GM23338 (cell line): ENCODE data around the gene FHIT. TPM values are rescaled to one million over a fixed set of nuclear protein-coding genes. Genes with fewer than 3 reads are reported as not detected.

ENCODE experiments used
- ATAC-seq: fragments of 200-7000 bp; cut with Tn5 transposase; 3 replicates; pipeline ENCODE4 v1.9.1; 2020
- DNase-seq: peaks from one replicate; pipeline ENCODE4 v3.0.0-alpha.2; 2015; ENCODE audit warnings: low spot score
- H2AFZ ChIP-seq: fragments of 200-600 bp; sonication (generic); 2 replicates; pipeline ENCODE4 v1.8.0; 2016; ENCODE audit warnings: antibody characterized with exemption, mild to moderate bottlenecking, moderate library complexity
- H3F3A ChIP-seq: fragments of 200-600 bp; sonication (generic); replicated peaks from 2 replicates; pipeline ENCODE4 v1.8.0; 2017; ENCODE audit warnings: antibody characterized with exemption, mixed run types, low read depth
- H3K27ac ChIP-seq: fragments of 200-600 bp; sonication (generic); 2 replicates; pipeline ENCODE4 v1.6.1; 2016; ENCODE audit warnings: low read depth
- H3K27me3 ChIP-seq: fragments of 200-600 bp; sonication (generic); 2 replicates; pipeline ENCODE4 v1.8.0; 2016; ENCODE audit warnings: mild to moderate bottlenecking, mixed run types, moderate library complexity; ENCODE audit not compliant: insufficient read depth
- H3K36me3 ChIP-seq: fragments of 200-600 bp; sonication (generic); 2 replicates; pipeline ENCODE4 v1.8.0; 2016; ENCODE audit warnings: mild to moderate bottlenecking; ENCODE audit not compliant: insufficient read depth
- H3K4me1 ChIP-seq: fragments of 200-600 bp; sonication (generic); 2 replicates; pipeline ENCODE4 v1.8.0; 2016; ENCODE audit warnings: mild to moderate bottlenecking, moderate library complexity; ENCODE audit not compliant: insufficient read depth
- H3K4me2 ChIP-seq: fragments of 200-600 bp; sonication (generic); 2 replicates; pipeline ENCODE4 v1.7.1; 2017; ENCODE audit warnings: mixed run types
- H3K4me3 ChIP-seq: fragments of 200-600 bp; sonication (generic); 2 replicates; pipeline ENCODE4 v1.6.1; 2016; ENCODE audit warnings: mixed run types
- H3K79me2 ChIP-seq: fragments of 200-600 bp; sonication (generic); replicated peaks from 2 replicates; pipeline ENCODE4 v1.8.0; 2017; ENCODE audit warnings: mild to moderate bottlenecking; ENCODE audit not compliant: insufficient read depth
- H3K9me2 ChIP-seq: fragments of 200-600 bp; sonication (generic); 2 replicates; pipeline ENCODE4 v1.8.0; 2017; ENCODE audit not compliant: insufficient read depth
- H4K20me1 ChIP-seq: fragments of 200-600 bp; sonication (generic); replicated peaks from 2 replicates; pipeline ENCODE4 v1.8.0; 2017; ENCODE audit warnings: mild to moderate bottlenecking; ENCODE audit not compliant: insufficient read depth
- H3K27ac Mint-ChIP-seq: 2 replicates; pipeline ENCODE4 v1.8.0; 2020; ENCODE audit warnings: inconsistent platforms, mild to moderate bottlenecking, moderate library complexity, mixed read lengths
- H3K27me3 Mint-ChIP-seq: 3 replicates; pipeline ENCODE4 v1.8.0; 2022; ENCODE audit warnings: low read depth, mild to moderate bottlenecking, moderate library complexity, mixed read lengths, inconsistent platforms; ENCODE audit not compliant: insufficient read depth, poor library complexity
- H3K36me3 Mint-ChIP-seq: 3 replicates; pipeline ENCODE4 v1.8.0; 2021; ENCODE audit warnings: low read depth, mild to moderate bottlenecking, inconsistent platforms, moderate library complexity, mixed read lengths
- H3K4me1 Mint-ChIP-seq: 3 replicates; pipeline ENCODE4 v1.8.0; 2020; ENCODE audit warnings: mild to moderate bottlenecking, inconsistent platforms, mixed read lengths
- H3K4me3 Mint-ChIP-seq: 3 replicates; pipeline ENCODE4 v1.8.0; 2021; ENCODE audit warnings: moderate library complexity, mild to moderate bottlenecking, inconsistent platforms, mixed read lengths
- H3K9me3 Mint-ChIP-seq: 3 replicates; pipeline ENCODE4 v1.8.0; 2020; ENCODE audit warnings: moderate library complexity, mild to moderate bottlenecking, inconsistent platforms, mixed read lengths
- CREB1 ChIP-seq: fragments of 250-450 bp; sonication (Bioruptor Pico); IDR thresholded peaks from 2 replicates; pipeline ENCODE4 v1.5.0; 2020; ENCODE audit warnings: low read depth, mild to moderate bottlenecking, moderate library complexity
- CTCF ChIP-seq, 2 experiments: fragments of 200-600 bp in 1 of 2; sonication (generic) in 1 of 2; conservative IDR thresholded peaks; 2 replicates each; pipeline versions ENCODE4 v1.5.1 to v1.6.1; 2016 to 2017; ENCODE audit warnings: antibody characterized with exemption in 2 of 2, low read depth in 2 of 2, mild to moderate bottlenecking in 2 of 2, moderate library complexity in 1 of 2
- ETS1 ChIP-seq: IDR thresholded peaks from 2 replicates; pipeline ENCODE4 v1.6.1; 2016; ENCODE audit warnings: antibody characterized with exemption
- EZH2 ChIP-seq: fragments of 200-600 bp; sonication (generic); IDR thresholded peaks from one replicate; pipeline ENCODE4 v1.8.0; 2017; ENCODE audit warnings: antibody characterized with exemption, mild to moderate bottlenecking, low read depth; ENCODE audit not compliant: unreplicated experiment
- EZH2phosphoT487 ChIP-seq: fragments of 200-600 bp; sonication (generic); IDR thresholded peaks from one replicate; pipeline ENCODE4 v1.8.1; 2018; ENCODE audit warnings: antibody characterized with exemption; ENCODE audit not compliant: unreplicated experiment
- JUNB ChIP-seq: IDR thresholded peaks from one replicate; pipeline ENCODE4 v1.6.1; 2016; ENCODE audit warnings: antibody characterized with exemption; ENCODE audit not compliant: unreplicated experiment
- NANOG ChIP-seq: IDR thresholded peaks from 2 replicates; pipeline ENCODE4 v1.6.1; 2016; ENCODE audit warnings: antibody characterized with exemption, borderline replicate concordance
- POLR2AphosphoS5 ChIP-seq: IDR thresholded peaks from 2 replicates; pipeline ENCODE4 v1.6.1; 2016; ENCODE audit warnings: antibody characterized with exemption, low read depth
- REST ChIP-seq: IDR thresholded peaks from one replicate; pipeline ENCODE4 v1.6.1; 2018; ENCODE audit warnings: antibody characterized with exemption; ENCODE audit not compliant: unreplicated experiment
- STAT1 ChIP-seq: IDR thresholded peaks from one replicate; pipeline ENCODE4 v1.6.1; 2016; ENCODE audit warnings: antibody characterized with exemption; ENCODE audit not compliant: unreplicated experiment
- ZNF114 ChIP-seq: fragments of 250-450 bp; sonication (Bioruptor Pico); IDR thresholded peaks from 2 replicates; pipeline ENCODE4 v1.5.0; 2020; ENCODE audit warnings: mild to moderate bottlenecking, moderate library complexity
- ZNF331 ChIP-seq: fragments of 250-450 bp; sonication (Bioruptor Pico); IDR thresholded peaks from 2 replicates; pipeline ENCODE4 v1.5.0; 2020; ENCODE audit warnings: low read depth, mild to moderate bottlenecking, moderate library complexity
- ZNF462 ChIP-seq: fragments of 250-450 bp; sonication (Bioruptor Pico); IDR thresholded peaks from 2 replicates; pipeline ENCODE4 v1.5.0; 2020; ENCODE audit warnings: mild to moderate bottlenecking, moderate library complexity
- polyA plus RNA-seq: library from polyadenylated mRNA; unstranded; fragments of >200 nt; fragmentation: Nextera tagmentation; extraction: Ambion mirVana; gene quantifications from 2 replicates; pipeline ENCODE4 v1.2.1, GENCODE V29; 2016
- total RNA-seq: library from RNA; depleted of rRNA; stranded (reverse); fragments of >200 nt; shearing (Covaris generic); gene quantifications from 2 replicates; pipeline ENCODE4 v1.2.3, GENCODE V29; 2014

FHIT gene
- total and polyA plus RNA-seq, 2 experiments from 2014 or later: 3.0 to 8.3 TPM

GRCh38 chr3:60760145-60760544 is 491.1 kb downstream of the FHIT start:
- Histone ChIP-seq H3F3A (no peaks in the 10 kb centered on the region), H3K9me2 (peaks cover 14% of the 10 kb centered on the region), H4K20me1 (no peaks in the 10 kb centered on the region), H3K79me2 (no peaks in the 10 kb centered on the region), H3K4me2 (no peak overlapping the region), H3K36me3 (no peaks in the 10 kb centered on the region), H3K27me3 (no peaks in the 10 kb centered on the region), H3K4me1 (peaks cover 13% of the 10 kb centered on the region), H3K27ac (no peak overlapping the region), H3K4me3 (no peak overlapping the region), H2AFZ (no peak overlapping the region)
- Mint-ChIP-seq H3K4me1 (peaks cover 26% of the 10 kb centered on the region), H3K36me3 (peaks cover 23% of the 10 kb centered on the region), H3K9me3 (peaks cover 7% of the 10 kb centered on the region; the same call in 1 of the 3 replicates), H3K4me3 (no peak overlapping the region), H3K27me3 (peaks cover 3% of the 10 kb centered on the region), H3K27ac (no peak overlapping the region)
- DNase-seq (no peak), ATAC-seq (no peak)
- TF ChIP-seq NANOG (no peak), ETS1 (no peak), EZH2phosphoT487 (no peak), ZNF462 (no peak), JUNB (no peak), ZNF114 (CRISPR knock-in tag) (no peak), REST (no peak), ZNF331 (no peak), STAT1 (no peak), CTCF (conservative IDR thresholded peaks at IDR 0.05; ENCODE audit: low read depth in 2 of 2) (no peak), EZH2 (no peak), POLR2AphosphoS5 (no peak), CREB1 (no peak)
